Activated CD8-positive, alpha-beta memory T cell treated with anti-CD3 and anti-CD28 coated beads, Interleukin-2, amount 50 U/mL, for 48 hours (primary cell): ENCODE results near the gene ZNF408.

Source experiments
- DNase-seq: peaks from one replicate; pipeline ENCODE4 v3.0.0-alpha.2; 2020

Gene ZNF408

GRCh38 chr11:46729110-46730027, 28.5 kb downstream of the ZNF408 start:
- DNase-seq: no peak

GRCh38 chr11:46731545-46731944, 30.7 kb downstream of the ZNF408 start:
- no peak for DNase-seq

GRCh38 chr11:46733234-46733633, 32.4 kb downstream of the ZNF408 start:
- no peak for DNase-seq

- no peak for DNase-seq
These were observed 35.3 kb downstream of the ZNF408 start for GRCh38 chr11:46736146-46736545.

- DNase-seq: no peak
These were observed 35.8 kb downstream of the ZNF408 start for GRCh38 chr11:46736615-46737014.

GRCh38 chr11:46737699-46738098, 36.9 kb downstream of the ZNF408 start:
- no peak for DNase-seq

GRCh38 chr11:46738887-46739286, 38.1 kb downstream of the ZNF408 start:
- no peak for DNase-seq

- DNase-seq: peak; percentile 32
These were observed 41.0 kb downstream of the ZNF408 start for GRCh38 chr11:46741600-46742484.

- no peak for DNase-seq
These were observed 42.2 kb downstream of the ZNF408 start for GRCh38 chr11:46743043-46743442.

GRCh38 chr11:46743693-46744339, 43.0 kb downstream of the ZNF408 start:
- DNase-seq: no peak

- no peak for DNase-seq
These were observed 44.5 kb downstream of the ZNF408 start for GRCh38 chr11:46745328-46745727.

GRCh38 chr11:46745995-46746394, 45.2 kb downstream of the ZNF408 start:
- DNase-seq: no peak

GRCh38 chr11:46747150-46747549, 46.3 kb downstream of the ZNF408 start:
- DNase-seq: no peak
